GM12874 (cell line): ENCODE data around the gene PCYT1B.

Experiments used
- CTCF ChIP-seq: IDR thresholded peaks from 2 replicates; pipeline ENCODE4 v1.5.1; 2011; ENCODE audit warnings: low read depth, mild to moderate bottlenecking, control low read depth, low read length, moderate library complexity; ENCODE audit not compliant: insufficient read depth

Gene PCYT1B

GRCh38 chrX:24525455-24525854 is 121.7 kb downstream of the PCYT1B start:
- no peak for TF ChIP-seq CTCF

DNA sequence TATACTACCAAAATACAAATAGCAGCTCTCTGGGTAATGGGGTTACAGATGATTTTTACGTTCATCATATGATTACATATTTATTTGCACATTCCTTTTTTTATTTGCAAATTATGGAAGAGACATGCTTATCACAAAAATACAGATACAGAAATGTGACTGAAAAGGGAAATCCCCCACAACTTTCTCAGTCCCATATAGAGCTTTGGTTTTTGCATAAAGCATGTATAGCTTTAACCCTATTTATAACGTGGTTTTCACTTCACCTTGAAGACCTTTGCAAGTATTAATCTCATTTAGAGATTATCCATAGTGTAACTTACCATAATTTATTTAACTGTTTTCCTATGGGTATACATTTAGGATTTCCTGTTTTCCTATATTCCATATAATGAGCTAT is 126.7 kb downstream of the PCYT1B start:
- TF ChIP-seq CTCF = no peak

DNA sequence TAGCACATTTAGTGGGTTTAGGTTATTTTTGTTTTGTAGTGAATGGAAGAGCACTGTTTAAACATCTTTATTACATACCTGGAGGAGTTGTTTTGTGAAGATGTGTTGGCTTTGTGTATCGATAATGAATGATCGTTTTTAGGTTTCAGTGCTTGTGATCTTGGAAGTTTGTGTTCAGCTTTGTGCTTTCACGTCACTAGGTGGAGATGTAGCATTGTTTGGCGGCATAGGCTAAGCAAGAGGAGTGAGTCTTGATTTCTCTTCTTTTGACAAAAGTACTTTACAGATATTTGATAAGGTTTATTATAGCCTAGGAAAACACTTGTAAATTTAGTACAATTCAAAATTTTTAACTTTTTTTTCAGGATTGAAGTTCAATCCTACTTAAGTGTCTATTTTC is 131.7 kb downstream of the PCYT1B start:
- TF ChIP-seq CTCF = no peak

- no peak for TF ChIP-seq CTCF
Observed at GRCh38 chrX:24513416-24513815, 133.7 kb downstream of the PCYT1B start.

DNA sequence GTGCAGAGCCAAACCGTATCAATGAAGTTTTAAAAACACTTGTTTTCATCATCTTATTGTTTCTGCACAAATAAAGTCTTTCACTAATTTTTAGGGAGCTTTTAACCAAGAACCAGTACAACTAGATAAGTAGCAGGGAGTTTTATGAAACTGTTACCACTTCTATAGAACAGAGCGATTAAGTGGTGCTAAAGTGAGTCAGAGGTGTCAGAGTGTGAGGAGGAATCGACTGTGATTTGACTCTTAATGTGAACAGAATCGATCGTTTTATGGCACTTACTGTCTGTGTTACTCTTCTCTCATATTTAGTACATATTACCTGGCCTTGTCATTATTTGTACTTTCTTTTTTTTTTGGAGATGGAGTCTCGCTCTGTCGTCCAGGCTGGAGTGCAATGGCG is 138.8 kb downstream of the PCYT1B start:
- no peak for TF ChIP-seq CTCF
